GM18520 (cell line): ENCODE data around the gene ICA1.
A peak's percentile ranks its signal among the peaks of the same experiment; 100 is the strongest.

Experiments used
- ATAC-seq: cut with Tn5 transposase; IDR thresholded peaks from one replicate; pipeline ENCODE4 v1.9.1; 2021; ENCODE audit not compliant: unreplicated experiment

ICA1 gene

GRCh38 chr7:8204339-8205030 is 57.5 kb downstream of the ICA1 start:
- no peak for ATAC-seq

DNA sequence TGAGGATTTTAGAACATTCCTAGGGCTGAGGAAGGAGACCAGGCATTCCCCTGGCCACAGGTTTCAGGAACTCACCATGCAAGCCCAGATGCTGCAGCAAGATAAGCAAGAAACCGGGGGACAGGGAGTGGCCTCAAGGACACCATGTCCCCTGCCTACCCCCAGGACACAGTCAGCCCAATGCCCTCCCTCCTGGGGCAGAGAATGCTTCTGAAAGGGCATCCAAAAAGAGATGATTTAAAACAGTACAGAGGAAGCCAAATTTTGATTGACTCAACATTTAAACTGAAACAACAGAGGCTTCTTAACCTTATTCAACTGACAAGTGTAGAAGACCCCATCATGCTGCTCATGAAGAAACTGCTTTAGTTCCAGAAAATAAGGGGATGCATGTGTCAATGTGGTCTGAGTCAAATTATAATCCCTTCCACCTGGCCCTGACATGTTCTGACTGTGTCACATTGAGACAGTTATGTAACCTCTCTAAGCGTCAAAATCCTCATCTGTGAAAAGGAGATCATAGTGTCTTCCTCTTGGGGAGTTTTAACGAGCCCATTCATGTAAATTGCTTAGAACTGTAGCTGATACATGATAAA is 60.0 kb downstream of the ICA1 start:
- ATAC-seq, result no peak

DNA sequence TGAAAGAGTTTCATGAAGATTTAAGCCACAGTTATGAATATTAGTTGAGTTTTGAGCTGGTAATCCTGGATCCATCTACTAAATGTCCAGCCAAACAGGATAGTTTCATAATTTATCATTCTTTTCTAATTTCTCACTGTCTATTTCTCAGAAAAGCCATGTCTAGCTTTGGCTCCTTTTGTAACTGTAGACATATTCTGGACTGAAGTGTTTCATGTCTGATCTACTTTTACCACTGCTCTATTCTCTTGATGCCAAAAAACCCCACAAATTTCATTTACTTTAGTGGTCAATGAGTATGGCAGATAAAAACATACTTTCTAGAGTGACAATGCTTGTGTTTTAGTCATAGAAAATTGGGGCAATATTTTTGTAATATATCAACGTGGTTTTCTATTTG is 61.2 kb downstream of the ICA1 start:
- ATAC-seq, result no peak

DNA sequence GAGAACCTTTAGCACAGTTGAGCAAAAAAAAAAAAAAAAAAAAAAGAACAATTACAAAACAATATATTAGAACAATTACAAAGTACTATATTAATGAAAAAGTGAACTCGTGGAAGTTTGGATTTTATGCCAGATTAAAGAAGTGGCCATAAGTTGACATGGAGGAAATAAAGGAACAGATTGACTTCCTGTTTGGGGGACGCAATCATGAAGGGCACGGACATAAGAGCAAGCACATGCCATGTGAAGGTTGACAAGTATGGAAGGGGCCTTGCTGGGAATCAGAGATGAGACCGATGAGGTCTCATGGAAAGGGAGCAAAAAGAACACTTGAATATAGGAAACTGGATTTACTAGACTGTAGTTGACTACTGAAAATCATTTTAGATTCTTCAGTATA is 61.7 kb downstream of the ICA1 start:
- no peak for ATAC-seq

DNA sequence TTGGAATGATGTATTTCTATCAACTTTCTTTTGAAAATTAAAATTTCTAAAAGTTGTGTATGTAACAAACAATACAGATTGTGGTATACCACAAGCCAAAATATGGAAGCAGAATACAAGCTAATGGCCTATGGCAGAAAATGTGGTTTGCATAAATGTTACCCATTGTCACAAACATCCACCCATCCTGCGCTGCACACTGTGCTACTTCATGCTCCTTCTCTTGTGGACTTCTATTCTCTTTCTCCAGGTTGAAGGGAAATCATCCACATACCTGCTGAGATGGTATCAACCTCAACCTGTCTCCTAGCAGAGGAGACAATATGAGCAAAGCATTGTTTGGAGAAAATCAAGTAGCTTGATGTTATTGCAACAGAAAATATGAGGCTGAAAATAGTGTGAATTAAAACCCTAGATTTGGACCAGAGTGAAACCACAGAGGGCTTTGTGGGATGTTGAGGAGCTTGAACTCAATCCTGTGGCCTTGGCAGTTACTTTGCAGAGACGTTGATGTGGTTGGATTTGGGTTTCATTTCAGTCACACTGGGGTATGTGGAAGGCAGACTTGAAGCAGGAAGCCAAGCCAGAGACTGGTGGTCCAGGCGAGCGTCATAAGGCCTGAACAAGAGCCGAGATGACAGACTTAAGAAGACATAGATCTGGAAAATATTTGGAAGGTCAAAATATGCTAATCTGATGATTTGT is 63.8 kb downstream of the ICA1 start:
- no peak for ATAC-seq

DNA sequence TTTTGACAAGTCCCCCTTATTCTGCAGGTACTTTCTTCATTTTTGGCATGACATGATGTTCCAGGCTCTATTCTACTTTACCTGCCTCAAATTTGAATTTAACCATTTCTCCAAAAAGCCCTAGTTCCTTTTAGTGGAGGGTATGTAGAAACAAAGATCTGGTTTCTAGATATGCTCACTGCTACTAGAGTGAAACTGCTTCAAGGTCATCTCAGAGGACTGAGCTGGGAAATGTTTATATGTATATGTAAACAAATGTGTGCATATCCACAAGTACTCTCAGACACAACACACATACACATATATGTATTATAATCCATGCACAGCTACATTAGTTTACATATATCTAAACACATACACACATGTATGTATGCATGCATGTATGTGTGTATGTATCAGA is 69.1 kb downstream of the ICA1 start:
- ATAC-seq, result no peak

DNA sequence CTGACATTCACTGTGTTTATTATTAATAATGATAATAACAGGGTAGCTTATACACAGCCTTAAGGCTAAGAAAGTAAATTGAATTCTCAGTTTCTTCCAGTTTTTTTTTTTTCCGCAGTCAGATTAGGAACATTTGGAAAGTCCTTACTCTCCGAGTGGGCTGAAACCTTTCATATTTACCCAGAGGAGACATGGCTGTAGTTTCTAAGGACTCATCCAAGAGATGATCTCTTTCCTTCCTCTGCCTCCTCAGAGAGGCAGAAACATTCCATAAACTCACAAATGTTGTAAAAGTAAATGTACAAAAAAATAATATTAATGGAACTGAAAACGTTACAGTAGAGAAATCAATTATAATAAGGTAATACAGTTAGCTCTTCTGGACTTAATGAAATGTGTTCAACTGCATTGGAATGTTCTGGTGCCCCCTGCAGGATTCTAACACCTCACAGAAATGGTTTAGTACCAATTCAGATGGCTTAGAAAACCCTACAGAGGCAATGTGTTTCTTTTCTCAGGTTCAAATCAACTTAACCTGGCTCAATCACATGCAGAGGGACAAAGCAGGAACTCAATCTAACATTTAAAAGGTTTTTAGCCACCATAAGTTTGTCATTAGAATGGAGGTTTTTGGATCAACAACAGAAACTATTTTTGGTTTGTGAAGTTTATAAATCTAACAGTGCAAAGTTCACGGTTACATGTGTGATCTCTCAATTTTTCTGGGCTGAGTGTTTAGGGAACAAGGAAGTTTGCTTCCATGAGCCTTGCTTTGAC is 71.7 kb downstream of the ICA1 start:
- ATAC-seq, result no peak

- no peak for ATAC-seq
Observed at GRCh38 chr7:8189625-8190024, 72.3 kb downstream of the ICA1 start.

GRCh38 chr7:8185926-8186683 is 75.9 kb downstream of the ICA1 start:
- no peak for ATAC-seq

DNA sequence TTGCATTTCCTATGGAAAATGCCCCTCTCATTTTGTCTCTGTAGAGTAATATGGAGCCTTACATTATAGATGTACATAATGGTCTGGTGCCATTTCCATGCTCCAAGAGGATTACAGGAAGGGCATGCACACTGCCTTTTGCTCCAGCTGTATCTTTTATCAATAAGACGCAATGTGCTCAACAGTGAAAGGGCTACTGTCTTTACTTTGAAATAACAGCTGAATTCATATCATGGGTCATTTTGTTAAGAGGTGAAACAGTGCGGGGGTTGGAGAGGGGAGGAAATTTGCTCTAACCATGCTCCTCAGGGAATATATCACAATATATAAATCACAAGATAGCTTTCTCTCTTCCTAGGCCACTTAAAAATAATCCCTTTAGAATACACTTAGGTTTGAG is 77.7 kb downstream of the ICA1 start:
- no peak for ATAC-seq

- ATAC-seq, result no peak
Observed at GRCh38 chr7:8179486-8179885, 82.5 kb downstream of the ICA1 start.

DNA sequence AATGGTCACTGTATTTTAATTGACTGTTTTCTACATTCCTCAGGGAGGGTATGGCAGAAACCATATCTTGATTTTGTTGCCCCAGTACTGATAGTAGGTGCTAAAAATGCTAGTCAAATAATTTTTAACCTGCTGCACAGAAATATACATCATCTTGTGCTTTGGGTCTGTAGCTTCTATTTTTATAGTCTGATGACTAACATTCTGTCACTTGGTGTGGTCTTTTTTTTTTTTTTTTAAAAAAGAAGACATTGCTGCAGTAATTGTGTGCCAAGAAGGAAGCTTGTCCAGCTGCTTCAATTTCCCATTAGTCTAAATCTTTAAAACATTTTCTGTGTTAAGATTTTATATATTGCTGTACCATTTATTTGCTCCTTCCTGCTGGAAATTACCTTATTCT is 83.6 kb downstream of the ICA1 start:
- ATAC-seq, result no peak

GRCh38 chr7:8177109-8177933 is 84.6 kb downstream of the ICA1 start:
- ATAC-seq, result peak; percentile 22

DNA sequence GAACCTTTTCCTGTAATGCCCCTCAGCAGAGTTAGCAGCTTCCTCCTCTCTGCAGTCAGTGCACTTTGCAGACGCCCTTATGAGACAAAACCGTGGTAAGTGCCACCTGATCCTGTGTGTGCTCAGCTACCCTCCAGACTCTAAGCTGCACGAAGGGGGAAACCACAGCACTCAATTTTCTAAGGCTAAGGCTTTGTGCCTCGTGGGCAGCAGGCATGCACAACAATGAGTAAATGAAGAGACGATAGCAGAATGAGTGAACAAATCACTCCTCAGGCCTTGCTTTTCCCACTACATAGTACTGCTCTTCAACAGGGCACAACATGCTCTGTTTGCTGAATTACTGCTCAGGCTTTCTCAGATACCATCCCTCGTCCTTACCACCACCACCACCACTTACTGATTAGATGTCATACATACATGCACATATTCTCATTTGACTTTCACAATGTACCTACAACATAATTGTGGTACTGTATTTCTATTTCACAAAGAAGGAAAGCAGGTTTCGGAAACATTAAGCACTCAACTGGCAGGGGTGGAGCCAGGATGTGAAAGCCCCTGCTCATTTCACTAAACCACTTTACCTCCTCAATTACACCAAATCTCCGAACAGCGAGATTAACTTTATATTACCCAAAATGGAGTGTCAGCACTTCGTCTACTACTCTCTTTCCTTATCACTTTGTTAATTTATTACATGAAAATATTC is 85.4 kb downstream of the ICA1 start:
- peak; percentile 62 for ATAC-seq

- ATAC-seq, result no peak
Observed at GRCh38 chr7:8175929-8176369, 86.0 kb downstream of the ICA1 start.

DNA sequence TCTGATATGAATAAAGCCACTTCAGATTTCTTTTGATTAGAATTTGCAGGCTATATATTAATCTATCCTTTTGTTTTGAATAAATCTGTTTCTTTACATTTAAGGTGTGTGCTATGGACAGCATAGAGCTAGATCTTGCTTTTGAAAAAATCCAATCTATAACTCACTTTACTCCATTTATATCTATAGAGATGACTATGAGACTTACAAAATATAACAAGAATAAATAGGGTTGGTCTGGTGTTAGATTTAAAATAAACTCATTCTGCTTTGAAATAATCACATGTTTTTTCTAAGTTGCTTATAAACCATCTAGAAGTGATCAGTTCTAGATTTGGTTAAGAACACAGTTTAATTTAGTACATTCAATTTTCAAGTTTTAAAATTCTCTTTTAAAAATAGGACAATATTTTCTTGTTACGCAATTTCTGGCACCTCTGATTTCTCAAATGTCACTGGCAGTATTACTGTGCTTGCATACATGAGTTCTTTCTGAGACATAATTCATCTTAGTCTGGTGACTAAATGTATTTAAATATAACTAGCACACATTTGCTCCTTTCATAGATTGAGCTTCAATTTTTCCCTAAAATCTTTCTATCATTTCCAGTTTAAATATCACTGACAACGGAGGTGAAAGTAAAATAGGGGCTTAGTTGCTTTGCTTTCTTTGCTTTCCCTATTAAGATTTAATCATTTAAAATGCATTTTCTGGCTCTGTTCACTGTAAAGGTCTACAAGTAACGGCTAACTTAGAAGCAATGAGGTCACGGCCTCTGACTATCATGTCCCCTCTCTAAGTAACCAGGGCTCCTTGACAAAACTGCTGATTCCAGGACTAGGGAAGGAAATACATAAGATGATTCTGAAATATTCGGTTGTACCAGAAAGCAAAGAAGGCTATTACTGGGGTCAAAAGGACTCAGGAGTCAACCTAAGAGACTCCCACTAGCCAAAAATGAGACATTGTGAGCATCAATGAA is 89.3 kb downstream of the ICA1 start:
- ATAC-seq, result no peak

GRCh38 chr7:8169171-8169570 is 92.8 kb downstream of the ICA1 start:
- ATAC-seq, result no peak

DNA sequence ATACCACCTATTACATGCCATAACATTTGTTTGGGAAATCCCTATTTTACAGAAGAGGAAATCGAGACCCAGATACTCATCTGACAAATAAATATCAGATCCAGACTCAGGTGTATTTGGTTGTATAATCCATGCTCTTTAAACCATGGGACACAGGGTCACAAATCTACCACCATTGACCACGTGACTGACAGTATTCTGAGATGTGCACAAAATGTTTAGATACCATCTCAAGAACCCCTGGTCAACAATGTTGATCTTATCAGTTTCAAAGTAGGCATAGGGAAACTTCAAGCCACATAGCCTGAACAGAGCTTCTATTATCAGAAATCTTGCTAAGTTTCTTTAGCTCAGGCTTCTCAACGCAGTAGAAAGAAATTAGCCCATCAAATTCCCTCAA is 93.6 kb downstream of the ICA1 start:
- ATAC-seq, result no peak
